ENCODE results near the gene IFNK. TPM values are rescaled to one million over a fixed set of nuclear protein-coding genes. Genes with fewer than 3 reads are reported as not detected.

Gene IFNK
- total and polyA plus RNA-seq, 4 donors, result not detected

- no peaks in the 10 kb centered on the region for H3K9me3 ChIP-seq (ENCODE audit: control insufficient read depth in 4 of 4, low read length in 3 of 4)
- TF ChIP-seq CTCF (IDR thresholded peaks at IDR 0.05; ENCODE audit: low read depth, low read length, missing input control), result no peak
- TF ChIP-seq RXRA (IDR thresholded peaks at IDR 0.05), result no peak
- TF ChIP-seq TAF1 (conservative IDR thresholded peaks at IDR 0.05), result no peak
- no peak for TF ChIP-seq YY1 (IDR thresholded peaks at IDR 0.05)
- no peak for TF ChIP-seq REST (IDR thresholded peaks at IDR 0.05)
- no peak for TF ChIP-seq RAD21 (IDR thresholded peaks at IDR 0.05)
- TF ChIP-seq ZBTB33 (IDR thresholded peaks at IDR 0.05), result no peak
- TF ChIP-seq ATF3 (IDR thresholded peaks at IDR 0.05), result no peak
- no peak for TF ChIP-seq JUND (IDR thresholded peaks at IDR 0.05)
- TF ChIP-seq HNF4G (IDR thresholded peaks at IDR 0.05), result no peak
- no peak for TF ChIP-seq HNF4A (conservative IDR thresholded peaks at IDR 0.05)
- TF ChIP-seq MAX (IDR thresholded peaks at IDR 0.05), result no peak
- TF ChIP-seq FOXA1 (IDR thresholded peaks at IDR 0.05), result no peak
- no peak for TF ChIP-seq NR2F2 (IDR thresholded peaks at IDR 0.05)
- TF ChIP-seq GABPA (IDR thresholded peaks at IDR 0.05 in 1 of 2, conservative IDR thresholded peaks at IDR 0.05 in 1 of 2), result no peak
- no peak for TF ChIP-seq FOXA2 (IDR thresholded peaks at IDR 0.05)
- TF ChIP-seq EGR1 (IDR thresholded peaks at IDR 0.05; ENCODE audit: low read depth in 2 of 2), result no peak
- DNase-seq (ENCODE audit: low spot score), result no peak
- H3K27me3 ChIP-seq (ENCODE audit: control insufficient read depth in 4 of 4, insufficient read depth in 4 of 4, low read length in 3 of 4), result no peaks in the 10 kb centered on the region
- no peaks in the 10 kb centered on the region for H3K36me3 ChIP-seq (ENCODE audit: control insufficient read depth in 4 of 4, insufficient read depth in 3 of 4, low read depth in 1 of 4, low read length in 3 of 4)
- WGBS, result 92% methylated on average over 2 of the region's 2 CpGs
- H3K4me1 ChIP-seq (ENCODE audit: control insufficient read depth in 4 of 4, insufficient read depth in 4 of 4, low read length in 3 of 4), result no peaks in the 10 kb centered on the region
- no peak overlapping the region for H3K4me3 ChIP-seq (ENCODE audit: low read depth in 1 of 3, low read length in 3 of 3)
- H3K9ac ChIP-seq (ENCODE audit: low read depth in 1 of 2, low read length in 2 of 2), result no peak overlapping the region
- H3K27ac ChIP-seq (ENCODE audit: low read depth in 1 of 2, low read length in 2 of 2), result no peak overlapping the region
Measured at GRCh38 chr9:27514551-27514950, 9.5 kb upstream of the IFNK start.

- no peaks in the 10 kb centered on the region for H3K9me3 ChIP-seq (ENCODE audit: control insufficient read depth in 4 of 4, low read length in 3 of 4)
- H3K27ac ChIP-seq (ENCODE audit: low read depth in 1 of 2, low read length in 2 of 2), result no peak overlapping the region
- H3K4me3 ChIP-seq (ENCODE audit: low read depth in 1 of 3, low read length in 3 of 3), result no peak overlapping the region
- no peak for TF ChIP-seq ATF3 (IDR thresholded peaks at IDR 0.05)
- no peak for TF ChIP-seq YY1 (IDR thresholded peaks at IDR 0.05)
- no peak for TF ChIP-seq MAX (IDR thresholded peaks at IDR 0.05)
- no peak for TF ChIP-seq REST (IDR thresholded peaks at IDR 0.05)
- TF ChIP-seq CTCF (IDR thresholded peaks at IDR 0.05; ENCODE audit: low read depth, low read length, missing input control), result no peak
- no peak for TF ChIP-seq RXRA (IDR thresholded peaks at IDR 0.05)
- no peak for DNase-seq (ENCODE audit: low spot score)
- H3K9ac ChIP-seq (ENCODE audit: low read depth in 1 of 2, low read length in 2 of 2), result no peak overlapping the region
- H3K4me1 ChIP-seq (ENCODE audit: control insufficient read depth in 4 of 4, insufficient read depth in 4 of 4, low read length in 3 of 4), result no peaks in the 10 kb centered on the region
- H3K36me3 ChIP-seq (ENCODE audit: control insufficient read depth in 4 of 4, insufficient read depth in 3 of 4, low read depth in 1 of 4, low read length in 3 of 4), result no peaks in the 10 kb centered on the region
- 93% methylated on average over 2 of the region's 2 CpGs for WGBS
- H3K27me3 ChIP-seq (ENCODE audit: control insufficient read depth in 4 of 4, insufficient read depth in 4 of 4, low read length in 3 of 4), result no peaks in the 10 kb centered on the region
Measured at GRCh38 chr9:27518006-27518405, 6.1 kb upstream of the IFNK start.
